ENCODE results near the gene PPP1R13B.
"Not testable (repeated sequence)": the region's sequence is repeated elsewhere in the genome, so short reads cannot be mapped to it uniquely, and the experiment has no call there.

The PPP1R13B gene

GRCh38 chr14:103833711-103834110 is 13.7 kb downstream of the PPP1R13B start:
- DNase-seq: no peak

DNA sequence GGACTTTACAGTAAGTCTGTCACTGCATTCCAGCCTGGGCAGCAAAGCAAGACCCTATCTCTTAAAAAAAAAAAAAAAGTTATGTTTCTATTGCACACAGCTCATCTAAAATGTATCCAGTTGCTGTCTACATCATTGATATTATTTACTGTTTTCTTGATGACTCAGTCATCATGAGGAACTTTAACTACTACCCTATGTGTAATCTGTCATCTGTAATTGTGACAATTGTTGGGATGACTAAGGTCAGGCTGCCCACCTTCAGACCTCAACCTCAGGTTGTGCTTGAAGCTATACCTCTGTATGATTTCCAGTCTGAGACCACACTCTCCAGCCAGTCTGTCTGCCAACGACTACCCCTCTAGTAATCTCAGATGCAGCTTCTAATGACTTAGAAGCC is 15.3 kb downstream of the PPP1R13B start:
- no peak for DNase-seq

DNA sequence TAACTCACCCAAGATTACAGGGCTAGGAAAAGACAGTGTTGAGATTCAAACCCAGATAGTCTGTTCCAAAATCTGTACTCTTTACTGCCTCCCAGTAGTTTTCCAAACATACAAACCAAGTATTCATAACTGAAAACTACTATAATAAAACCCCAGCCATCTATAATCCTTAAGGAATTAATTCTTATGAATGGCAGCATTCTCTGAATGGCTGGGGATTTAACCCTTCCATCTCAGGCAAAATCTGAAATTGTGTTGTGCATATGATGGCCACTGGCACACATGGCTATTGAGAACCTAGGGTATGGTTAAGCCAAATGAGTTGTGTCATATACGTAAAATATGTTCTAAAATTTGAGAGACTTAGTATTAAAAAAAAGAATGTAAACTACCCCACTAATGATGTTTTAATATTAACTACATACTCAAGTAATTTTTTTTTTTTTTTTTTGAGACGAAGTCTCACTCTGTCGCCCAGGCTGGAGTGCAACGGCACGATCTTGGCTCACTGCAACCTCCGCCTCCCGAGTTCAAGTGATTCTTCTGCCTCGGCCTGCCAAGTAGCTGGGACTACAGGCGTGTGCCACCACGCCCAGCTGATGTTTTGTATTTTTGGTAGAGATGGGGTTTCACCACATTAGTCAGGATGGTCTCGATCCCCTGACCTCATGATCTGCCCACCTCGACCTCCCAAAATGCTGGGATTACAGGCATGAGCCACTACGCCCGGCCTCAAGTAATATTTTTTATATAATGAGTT is 16.7 kb downstream of the PPP1R13B start:
- no peak for DNase-seq

- no peak for DNase-seq
Observed at GRCh38 chr14:103828315-103828967, 18.9 kb downstream of the PPP1R13B start.

- no peak for DNase-seq
Observed at GRCh38 chr14:103825101-103825500, 22.3 kb downstream of the PPP1R13B start.

DNA sequence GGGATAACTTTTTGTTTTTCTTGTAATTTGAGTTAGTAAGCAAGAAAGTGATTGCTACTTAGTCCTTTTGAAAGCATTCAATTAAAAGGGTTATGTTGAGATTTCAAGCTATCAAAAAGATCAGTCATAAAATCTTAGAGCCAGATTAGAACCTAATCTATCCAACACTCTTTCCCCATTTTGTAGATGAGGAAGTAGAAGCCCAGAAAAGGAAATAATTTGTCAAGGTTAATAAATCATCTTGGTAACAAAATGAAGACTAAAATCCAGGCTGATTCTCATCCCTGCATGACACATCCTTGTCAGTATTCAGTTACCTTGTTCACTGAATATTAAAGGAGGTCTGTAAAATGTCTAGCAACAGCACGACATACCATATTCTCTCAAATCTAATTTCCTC is 26.5 kb downstream of the PPP1R13B start:
- no peak for DNase-seq

GRCh38 chr14:103820382-103820781 is 27.0 kb downstream of the PPP1R13B start:
- no peak for DNase-seq

DNA sequence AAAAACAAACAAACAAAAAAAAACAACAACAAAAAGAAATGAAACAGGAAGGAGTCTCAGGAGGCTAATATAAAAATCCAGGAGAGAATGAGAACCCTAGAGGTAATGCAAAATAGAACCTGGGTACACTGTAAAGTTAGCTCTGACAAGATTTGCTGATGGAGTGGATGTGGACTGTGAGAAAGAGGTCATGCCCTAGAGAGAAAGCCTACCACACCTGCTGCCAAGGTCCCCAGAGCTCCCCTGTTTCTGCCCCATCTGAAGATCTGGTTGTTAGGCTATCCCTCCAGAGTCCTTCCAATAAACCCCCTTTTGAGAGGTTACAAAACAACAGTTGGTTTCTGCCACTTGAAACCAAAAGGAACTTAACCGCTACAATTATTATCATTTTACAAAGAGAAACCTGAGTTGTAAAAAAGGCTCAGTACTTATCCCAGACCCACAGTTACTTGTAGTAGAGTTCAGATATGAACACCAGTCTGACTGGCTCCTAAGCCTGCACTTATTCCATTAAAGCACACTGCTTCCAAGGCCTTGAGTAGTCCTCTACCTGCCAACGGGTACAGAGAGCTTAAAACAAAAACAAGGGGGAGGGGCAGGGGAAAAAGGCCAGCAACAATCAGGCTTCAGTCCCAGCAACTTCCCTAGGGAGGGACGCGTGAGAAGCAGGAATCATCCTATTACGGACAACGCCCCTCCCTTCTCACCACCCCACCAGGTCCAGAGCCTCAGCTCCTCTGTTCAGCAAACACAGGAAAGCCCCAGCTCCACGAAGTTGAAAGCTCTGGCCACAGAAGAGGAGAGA is 27.7 kb downstream of the PPP1R13B start:
- no peak for DNase-seq

- DNase-seq: no peak
Observed at GRCh38 chr14:103818870-103819269, 28.5 kb downstream of the PPP1R13B start.

- no peak for DNase-seq
Observed at GRCh38 chr14:103818422-103818821, 29.0 kb downstream of the PPP1R13B start.

DNA sequence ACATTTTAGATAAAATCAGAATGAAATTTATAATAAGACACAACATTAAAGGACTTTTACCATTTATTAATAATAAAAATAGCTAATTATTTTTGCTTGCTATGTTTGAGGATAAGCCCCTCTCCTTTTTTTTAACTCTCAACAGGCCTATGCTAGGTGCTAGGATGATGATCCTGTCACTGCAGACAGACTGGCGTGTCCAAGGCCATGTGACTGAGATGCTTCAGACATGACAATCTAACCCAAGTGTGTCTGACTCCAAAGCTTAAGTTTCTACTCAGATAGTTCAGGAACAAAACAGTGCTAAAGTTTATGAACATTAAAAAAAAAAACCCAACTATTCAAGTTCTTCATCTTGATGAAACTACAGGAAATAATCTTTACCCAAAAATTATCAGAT is 29.8 kb downstream of the PPP1R13B start:
- DNase-seq: no peak

DNA sequence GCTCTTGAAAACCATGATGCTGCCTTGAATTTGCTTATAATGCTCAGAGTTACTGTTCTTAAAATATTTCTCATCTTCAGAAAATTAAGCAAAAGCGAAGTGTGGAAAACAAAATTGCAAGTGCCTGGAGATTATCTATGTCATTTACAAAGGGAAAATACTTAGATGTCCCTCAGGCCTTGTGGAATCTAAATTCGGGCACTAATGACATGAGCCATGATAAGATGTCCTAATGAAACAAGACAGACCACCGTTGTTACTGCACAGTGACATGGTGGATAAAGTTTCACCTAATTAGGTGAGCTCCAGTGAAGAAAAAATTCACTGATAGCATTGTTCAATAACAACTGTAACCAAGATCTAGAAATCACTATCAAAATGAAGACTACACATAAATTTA is 30.4 kb downstream of the PPP1R13B start:
- no peak for DNase-seq

GRCh38 chr14:103815253-103815652 is 32.1 kb downstream of the PPP1R13B start:
- DNase-seq: no peak

- no peak for DNase-seq
Observed at GRCh38 chr14:103811189-103811588, 36.2 kb downstream of the PPP1R13B start.

- no peak for DNase-seq
Observed at GRCh38 chr14:103808403-103809001, 38.9 kb downstream of the PPP1R13B start.

GRCh38 chr14:103806805-103807204 is 40.6 kb downstream of the PPP1R13B start:
- DNase-seq: no peak

DNA sequence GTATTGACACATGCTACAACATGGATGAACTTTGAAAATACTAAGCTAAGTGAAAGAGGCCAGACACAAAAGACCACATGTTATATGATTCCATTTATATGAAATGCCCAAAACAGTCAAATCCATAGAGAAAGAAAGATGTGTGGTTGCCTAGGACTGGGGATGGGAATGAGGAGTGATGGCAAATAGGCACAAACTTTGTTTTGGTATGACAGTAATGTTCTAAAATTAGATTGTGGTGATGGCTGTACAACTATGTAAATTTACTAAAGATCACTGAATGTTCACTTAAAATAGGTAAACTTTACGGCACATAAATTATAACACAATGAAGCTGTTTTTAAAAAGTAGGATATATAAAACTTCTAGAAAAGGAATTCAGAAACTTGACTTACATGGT is 41.7 kb downstream of the PPP1R13B start:
- DNase-seq: no peak

GRCh38 chr14:103803661-103804060 is 43.7 kb downstream of the PPP1R13B start:
- DNase-seq: no peak

DNA sequence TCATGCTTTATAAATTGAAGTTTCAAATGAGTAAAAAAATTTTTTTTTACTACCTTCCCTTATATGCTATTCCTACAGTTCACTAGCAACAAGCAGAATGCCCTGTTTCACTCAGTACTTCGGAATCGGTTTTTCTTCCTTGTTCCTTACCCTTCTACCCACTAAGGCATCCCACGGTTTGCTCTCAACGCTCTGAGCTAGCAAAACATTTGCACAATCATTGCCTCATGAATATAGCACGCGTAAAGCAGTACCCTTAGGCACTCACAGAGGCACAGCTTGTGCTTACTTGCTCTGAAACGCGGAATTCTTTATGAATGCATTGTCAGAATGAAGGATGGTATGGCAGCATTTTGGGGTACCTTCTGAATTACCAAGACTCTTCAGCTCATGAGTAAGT is 45.0 kb downstream of the PPP1R13B start:
- DNase-seq: no peak

DNA sequence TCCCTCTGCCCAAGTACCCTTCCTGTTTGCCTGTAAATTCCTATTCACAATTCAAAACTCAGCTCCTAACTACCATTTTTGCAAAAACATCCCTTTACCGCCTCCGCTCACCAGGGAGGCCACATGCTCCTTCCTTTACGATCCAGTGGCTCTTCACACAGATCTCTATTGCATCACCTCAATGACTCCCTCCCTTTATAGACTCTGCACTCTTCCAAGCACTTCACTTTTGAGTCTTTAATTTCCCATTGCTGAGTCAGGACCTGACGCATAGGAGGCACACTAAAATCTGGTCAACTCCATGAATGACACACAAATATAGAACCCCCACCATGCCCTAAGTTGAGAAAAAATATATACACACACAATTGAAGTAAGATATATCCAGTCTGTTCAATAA is 45.9 kb downstream of the PPP1R13B start:
- DNase-seq: no peak

GRCh38 chr14:103793192-103793591 is 54.2 kb downstream of the PPP1R13B start:
- DNase-seq: not testable (repeated sequence)

DNA sequence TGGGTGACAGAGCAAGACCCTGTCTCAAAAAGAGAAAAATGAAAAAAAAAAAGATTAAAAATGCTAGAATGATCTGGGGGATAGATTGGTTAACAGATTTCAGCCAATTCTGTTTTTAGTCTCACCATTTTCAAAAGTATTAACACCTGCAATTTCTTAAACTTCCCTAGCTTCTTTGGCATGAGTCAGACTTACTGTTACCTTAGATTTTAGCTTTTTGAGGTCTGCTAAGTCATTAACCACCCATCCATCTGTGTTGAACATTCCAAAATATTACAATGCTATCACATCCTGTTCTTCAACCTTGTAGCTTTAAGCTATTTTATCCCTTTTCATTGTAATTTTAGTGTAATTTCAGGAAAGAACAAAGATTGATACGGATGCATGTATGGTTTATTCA is 59.3 kb downstream of the PPP1R13B start:
- DNase-seq: no peak

DNA sequence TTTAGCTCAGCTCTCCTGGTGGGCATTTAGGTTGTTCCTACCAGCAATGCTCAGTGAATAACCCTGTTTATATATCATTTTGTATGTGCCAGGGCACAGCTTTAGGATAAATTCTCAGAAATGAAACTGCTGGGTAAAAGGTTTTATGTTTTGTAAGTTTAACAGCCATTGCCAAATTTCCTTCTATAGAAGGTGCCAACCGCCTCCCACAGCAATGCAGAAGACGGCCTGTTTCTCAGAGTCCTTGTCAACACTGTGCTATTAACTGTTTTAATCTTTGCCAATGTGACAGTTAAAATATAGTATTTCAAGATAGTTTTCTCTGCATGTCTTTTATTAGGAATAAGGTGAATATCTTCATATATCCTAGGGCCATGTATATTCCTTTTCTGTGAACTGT is 65.0 kb downstream of the PPP1R13B start:
- no peak for DNase-seq

Measured in activated gamma-delta T cell (primary cell).